CD4-positive, alpha-beta memory T cell (primary cell): ENCODE results near the gene DOK1. TPM values are rescaled to one million over a fixed set of nuclear protein-coding genes. Genes with fewer than 3 reads are reported as not detected.
A peak's percentile ranks its signal among the peaks of the same experiment; 100 is the strongest.

Experiments
- CTCF ChIA-PET: fragments of 350-600 bp; sonication (Branson Sonifier 250); formaldehyde crosslinking; loops from one replicate; lab custom pipeline; 2021; ENCODE audit warnings: inconsistent platforms; ENCODE audit not compliant: partially characterized antibody; lab: Charles Lee
- POLR2A ChIA-PET: fragments of 350-600 bp; sonication (Branson Sonifier 250); formaldehyde crosslinking; loops from one replicate; lab custom pipeline; 2021; ENCODE audit not compliant: partially characterized antibody; lab: Charles Lee
- DNase-seq, 5 donors: peaks; one replicate each; pipeline versions ENCODE4 v3.0.0 to v3.0.0-alpha.2; 2020 to 2022; ENCODE audit warnings: mixed read lengths in 1 of 5
- H3K27ac ChIP-seq: one replicate; pipeline ENCODE4 v1.7.0; 2013; ENCODE audit warnings: low read depth, low read length
- H3K27me3 ChIP-seq: 2 replicates; pipeline ENCODE4 v1.7.0; 2013; ENCODE audit warnings: mild to moderate bottlenecking, low read length, moderate library complexity; ENCODE audit not compliant: insufficient read depth
- H3K36me3 ChIP-seq: 2 replicates; pipeline ENCODE4 v1.7.0; 2013; ENCODE audit warnings: mild to moderate bottlenecking, low read length, moderate library complexity; ENCODE audit not compliant: insufficient read depth
- H3K4me1 ChIP-seq: 2 replicates; pipeline ENCODE4 v1.7.0; 2013; ENCODE audit warnings: mild to moderate bottlenecking, low read length, moderate library complexity; ENCODE audit not compliant: insufficient read depth
- H3K4me3 ChIP-seq, 2 donors: one replicate each; pipeline ENCODE4 v1.7.0; 2013; ENCODE audit warnings: low read length in 2 of 2, mild to moderate bottlenecking in 1 of 2
- H3K9me3 ChIP-seq, 2 donors: one replicate each; pipeline ENCODE4 v1.7.0; 2013; ENCODE audit warnings: low read length in 2 of 2, control low read depth in 1 of 2; ENCODE audit not compliant: control insufficient read depth in 1 of 2
- H3K27ac Mint-ChIP-seq, 7 donors: one replicate each; pipeline ENCODE4 v1.8.0; 2020 to 2021; ENCODE audit warnings: mixed read lengths in 7 of 7, mild to moderate bottlenecking in 6 of 7, inconsistent platforms in 3 of 7, moderate library complexity in 3 of 7
- H3K27me3 Mint-ChIP-seq, 2 donors: one replicate each; pipeline ENCODE4 v1.8.0; 2020 to 2021; ENCODE audit warnings: mixed read lengths in 2 of 2
- H3K36me3 Mint-ChIP-seq, 2 donors: one replicate each; pipeline ENCODE4 v1.8.0; 2020 to 2021; ENCODE audit warnings: mixed read lengths in 2 of 2, inconsistent platforms in 1 of 2, mild to moderate bottlenecking in 1 of 2
- H3K4me1 Mint-ChIP-seq, 4 donors: one replicate each; pipeline ENCODE4 v1.8.0; 2020 to 2021; ENCODE audit warnings: mixed read lengths in 4 of 4, mild to moderate bottlenecking in 1 of 4
- H3K4me3 Mint-ChIP-seq, 8 donors: one replicate each; pipeline ENCODE4 v1.8.0; 2020 to 2021; ENCODE audit warnings: mixed read lengths in 8 of 8, mild to moderate bottlenecking in 7 of 8, moderate library complexity in 6 of 8, inconsistent platforms in 3 of 8
- H3K9me3 Mint-ChIP-seq, 8 donors: one replicate each; pipeline ENCODE4 v1.8.0; 2020 to 2021; ENCODE audit warnings: mixed read lengths in 8 of 8, mild to moderate bottlenecking in 5 of 8, inconsistent platforms in 3 of 8, moderate library complexity in 1 of 8
- intact Hi-C: fragments of 100-400 bp; cut with micrococcal nuclease; formaldehyde crosslinking; loops from one replicate; pipeline ENCODE4 v1.15.1; 2023
- polyA plus RNA-seq, 2 donors: library from polyadenylated mRNA; unstranded; fragments of 300-500 nt; fragmentation: Illumina TruSeq; gene quantifications; one replicate each; pipeline ENCODE4 v1.2.3, GENCODE V29; 2021
- total RNA-seq, 2 experiments: library from RNA; stranded (reverse); gene quantifications; one replicate each; pipeline ENCODE4 v1.2.3, GENCODE V29; 2021

DOK1 gene
- total and polyA plus RNA-seq, 4 experiments from 2014 or later: 14.2 to 35.7 (median 30.8) TPM

DNA sequence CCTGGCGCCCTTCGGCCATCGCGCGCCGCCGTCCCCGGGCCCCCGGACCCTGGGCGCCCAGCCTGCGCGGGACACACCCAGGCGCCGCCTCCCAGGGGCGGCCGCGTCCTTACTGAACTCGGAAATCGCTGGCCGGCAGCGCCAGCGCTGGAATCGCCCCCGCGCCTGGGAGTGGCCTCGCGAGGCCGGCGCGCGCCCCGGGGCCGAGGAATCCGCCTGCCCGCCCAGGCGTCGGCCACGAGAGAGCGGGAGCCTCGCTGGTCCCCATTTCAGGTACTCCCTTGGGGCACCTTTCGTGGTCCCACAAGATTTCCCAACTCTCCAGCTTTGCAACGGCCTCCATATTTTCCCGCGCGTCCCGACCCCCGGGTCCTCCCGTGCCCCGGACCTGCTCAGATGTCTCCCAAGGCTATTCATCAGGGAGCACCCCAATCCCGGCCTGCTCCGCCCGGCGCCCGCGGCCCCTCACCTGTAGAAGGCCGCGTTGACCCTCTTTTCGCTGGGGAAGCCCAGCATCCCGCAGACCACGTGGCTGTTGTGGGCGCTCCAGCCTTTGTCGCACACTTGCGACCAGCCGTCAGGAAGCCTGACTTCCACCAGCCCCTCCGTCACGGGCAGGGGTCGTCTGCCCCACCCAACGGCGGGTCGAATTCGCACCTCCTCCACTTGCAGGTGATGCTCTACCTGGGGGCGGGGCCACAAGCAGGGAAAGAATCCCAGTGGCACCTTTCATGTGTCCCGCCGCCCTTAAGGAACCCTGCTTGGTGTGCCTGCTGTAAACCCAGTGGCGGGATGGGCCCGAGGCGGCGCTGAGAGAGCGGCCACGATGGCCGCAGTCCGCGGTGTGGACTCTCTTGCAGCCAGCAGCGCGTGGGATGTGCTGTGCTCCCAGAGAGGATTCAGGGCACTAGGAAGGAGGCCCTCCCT is 5.4 kb upstream of the DOK1 start:
- ChIA-PET POLR2A (no interaction called here), CTCF (interaction anchor here (1.0 kb wide), 1 partner anchor 16 kb away, joined by 3 read pairs; no protein-coding TSS in a partner anchor)
- Histone ChIP-seq H3K36me3 (no peaks in the 10 kb centered on the region), H3K9me3 (no peaks in the 10 kb centered on the region), H3K27me3 (peaks cover 30% of the 10 kb centered on the region), H3K4me1 (peaks cover 20% of the 10 kb centered on the region), H3K27ac (no peak overlapping the region), H3K4me3 (peak overlapping the region in 1 of 2 donors; percentile 20)
- Mint-ChIP-seq H3K27ac (no peak overlapping the region), H3K4me1 (peaks cover 7 to 22% (median 15%) of the 10 kb centered on the region in 4 donors), H3K27me3 (peaks cover 26 to 46% of the 10 kb centered on the region in 2 donors), H3K9me3 (no peaks in the 10 kb centered on the region), H3K4me3 (peak overlapping the region; percentile 38 to 82 (median 52)), H3K36me3 (peaks cover 0 to 2% of the 10 kb centered on the region in 2 donors)
- DNase-seq: no peak
- intact Hi-C loops: no loop called here

DNA sequence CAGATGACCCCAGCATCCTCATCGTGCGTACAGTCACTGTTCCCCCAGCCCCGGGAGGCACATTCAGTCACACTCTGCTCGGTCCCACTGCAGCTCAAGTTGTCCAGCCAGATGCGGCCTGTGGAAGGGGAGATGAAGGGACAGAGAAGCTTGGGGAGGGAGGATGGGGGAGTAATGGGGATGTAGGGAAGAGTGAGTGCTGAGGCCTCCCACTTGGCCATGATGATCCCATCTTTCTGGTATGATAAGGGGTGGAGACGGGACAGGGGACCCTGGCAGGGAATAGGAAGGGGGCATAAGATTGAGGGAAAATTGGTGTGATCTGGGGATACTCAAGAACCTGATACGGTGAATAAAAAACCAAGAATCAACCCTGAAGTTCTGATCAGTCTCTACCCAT is 4.3 kb upstream of the DOK1 start:
- Histone ChIP-seq H3K27ac (no peak overlapping the region), H3K27me3 (peaks cover 30% of the 10 kb centered on the region), H3K9me3 (no peaks in the 10 kb centered on the region), H3K4me1 (peaks cover 22% of the 10 kb centered on the region), H3K4me3 (no peak overlapping the region), H3K36me3 (no peaks in the 10 kb centered on the region)
- CTCF ChIA-PET: interaction anchor here (1.1 kb wide), 1 partner anchor 37 kb away, joined by 3 read pairs; no protein-coding TSS in a partner anchor
- Mint-ChIP-seq H3K4me3 (peak overlapping the region in 4 of 8 donors; percentile 15 to 47 (median 34)), H3K27me3 (peaks cover 26 to 39% of the 10 kb centered on the region in 2 donors), H3K36me3 (peaks cover 0 to 8% of the 10 kb centered on the region in 2 donors), H3K27ac (no peak overlapping the region), H3K4me1 (peaks cover 7 to 27% (median 16%) of the 10 kb centered on the region in 4 donors), H3K9me3 (peaks cover 0 to 2% (median 0%) of the 10 kb centered on the region in 8 donors)
- DNase-seq: no peak
- POLR2A ChIA-PET: no interaction called here
- intact Hi-C loops: loop anchor here (10.0 kb wide), 1 partner anchor 155 kb away; no protein-coding TSS in a partner anchor

DNA sequence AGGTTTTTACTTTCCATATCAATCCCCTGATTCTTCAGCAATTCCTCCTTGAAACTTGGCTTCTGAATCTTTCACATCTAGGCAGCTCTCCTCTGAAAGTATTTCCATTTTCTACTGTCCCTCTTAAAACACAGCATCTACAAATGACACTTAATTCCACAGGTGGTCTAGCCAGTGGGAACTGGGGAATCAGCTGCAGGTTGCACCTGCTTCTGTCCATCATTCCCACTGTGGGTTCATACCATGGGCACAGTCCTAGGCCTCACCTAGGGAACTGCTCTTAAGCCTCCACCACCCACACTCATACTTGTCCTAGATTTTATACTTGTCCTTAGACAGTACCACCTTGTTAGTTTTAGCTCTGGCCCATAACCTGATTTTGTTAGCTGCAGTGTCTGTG is 3.0 kb upstream of the DOK1 start:
- Histone ChIP-seq H3K9me3 (no peaks in the 10 kb centered on the region), H3K4me3 (no peak overlapping the region), H3K27me3 (peaks cover 30% of the 10 kb centered on the region), H3K4me1 (peaks cover 29% of the 10 kb centered on the region), H3K36me3 (no peaks in the 10 kb centered on the region), H3K27ac (no peak overlapping the region)
- no peak for DNase-seq
- ChIA-PET CTCF (no interaction called here), POLR2A (no interaction called here)
- Mint-ChIP-seq H3K36me3 (peaks cover 0 to 15% of the 10 kb centered on the region in 2 donors), H3K9me3 (peaks cover 0 to 2% (median 0%) of the 10 kb centered on the region in 8 donors), H3K4me1 (peaks cover 10 to 38% (median 25%) of the 10 kb centered on the region in 4 donors), H3K4me3 (peak overlapping the region in 1 of 8 donors; percentile 32), H3K27me3 (peaks cover 24 to 37% of the 10 kb centered on the region in 2 donors), H3K27ac (peak overlapping the region in 1 of 7 donors; percentile 0)
- intact Hi-C loops: loop anchor here (10.0 kb wide), 1 partner anchor 157 kb away; no protein-coding TSS in a partner anchor

DNA sequence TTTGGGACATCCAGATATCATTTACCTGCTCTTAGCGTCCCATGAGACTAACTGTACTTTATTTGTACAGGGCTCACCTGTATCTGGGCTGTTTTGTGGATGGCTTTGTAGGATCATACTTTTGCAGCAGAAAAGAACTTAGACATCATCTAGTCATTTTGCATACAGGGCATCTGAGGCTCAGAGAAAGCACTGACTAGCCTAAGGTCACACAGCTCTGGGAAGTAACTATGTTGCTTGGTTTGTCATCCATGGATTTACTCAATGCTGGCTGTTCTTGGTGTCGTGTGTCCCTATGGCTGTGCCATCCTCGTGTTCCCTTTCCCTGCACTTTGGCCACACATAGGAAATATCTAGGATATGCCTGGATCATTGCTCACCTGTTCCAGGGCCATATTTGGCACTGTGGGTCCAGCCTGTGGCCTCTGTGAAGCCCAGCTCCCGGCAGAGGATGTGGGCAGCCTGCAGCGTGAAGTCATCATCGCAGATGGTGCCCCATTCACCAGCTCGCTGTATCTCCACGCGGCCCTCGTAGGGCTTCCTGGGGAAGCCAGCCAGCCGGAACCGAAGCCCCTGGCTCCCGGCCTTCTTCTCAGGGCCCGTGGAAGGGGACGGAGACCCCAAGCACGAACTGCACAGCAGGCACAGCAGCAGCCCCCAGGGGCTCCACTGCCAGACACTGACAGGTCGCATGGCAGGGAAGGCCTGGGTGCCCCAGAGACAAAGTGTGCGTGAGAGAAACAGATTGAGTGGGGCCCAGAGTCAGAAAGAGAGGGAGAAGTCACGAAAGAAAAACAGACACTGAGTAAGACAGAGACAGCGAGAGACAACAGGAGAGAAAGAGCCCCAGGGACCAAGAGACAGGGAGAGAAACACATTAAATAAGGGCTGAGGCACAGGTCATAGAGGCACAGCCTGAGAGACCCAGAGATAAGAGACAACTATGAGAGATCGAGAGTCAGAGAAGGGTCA is 2.3 kb upstream of the DOK1 start:
- H3K36me3 Mint-ChIP-seq: peaks cover 0 to 20% of the 10 kb centered on the region in 2 donors
- no peak overlapping the region for H3K4me3 ChIP-seq
- ChIA-PET POLR2A (interaction anchor here (0.8 to 0.9 kb wide), 2 partner anchors 36 to 70 kb away, joined by 3 read pairs; partner anchors contain the start of genes CCDC142 and TTC31), CTCF (no interaction called here)
- peak overlapping the region in 7 of 8 donors; percentile 9 to 82 (median 67) for H3K4me3 Mint-ChIP-seq
- H3K27me3 Mint-ChIP-seq: peaks cover 23 to 35% of the 10 kb centered on the region in 2 donors
- H3K9me3 ChIP-seq: no peaks in the 10 kb centered on the region
- H3K27me3 ChIP-seq: peaks cover 28% of the 10 kb centered on the region
- H3K36me3 ChIP-seq: no peaks in the 10 kb centered on the region
- no peak overlapping the region for H3K27ac ChIP-seq
- intact Hi-C loops: loop anchor here (10.0 kb wide), 1 partner anchor 157 kb away; no protein-coding TSS in a partner anchor
- peak overlapping the region in 4 of 7 donors; percentile 21 to 90 (median 76) for H3K27ac Mint-ChIP-seq
- peaks cover 29% of the 10 kb centered on the region for H3K4me1 ChIP-seq
- H3K4me1 Mint-ChIP-seq: peaks cover 10 to 41% (median 26%) of the 10 kb centered on the region in 4 donors
- DNase-seq: no peak
- peaks cover 0 to 2% (median 0%) of the 10 kb centered on the region in 8 donors for H3K9me3 Mint-ChIP-seq

DNA sequence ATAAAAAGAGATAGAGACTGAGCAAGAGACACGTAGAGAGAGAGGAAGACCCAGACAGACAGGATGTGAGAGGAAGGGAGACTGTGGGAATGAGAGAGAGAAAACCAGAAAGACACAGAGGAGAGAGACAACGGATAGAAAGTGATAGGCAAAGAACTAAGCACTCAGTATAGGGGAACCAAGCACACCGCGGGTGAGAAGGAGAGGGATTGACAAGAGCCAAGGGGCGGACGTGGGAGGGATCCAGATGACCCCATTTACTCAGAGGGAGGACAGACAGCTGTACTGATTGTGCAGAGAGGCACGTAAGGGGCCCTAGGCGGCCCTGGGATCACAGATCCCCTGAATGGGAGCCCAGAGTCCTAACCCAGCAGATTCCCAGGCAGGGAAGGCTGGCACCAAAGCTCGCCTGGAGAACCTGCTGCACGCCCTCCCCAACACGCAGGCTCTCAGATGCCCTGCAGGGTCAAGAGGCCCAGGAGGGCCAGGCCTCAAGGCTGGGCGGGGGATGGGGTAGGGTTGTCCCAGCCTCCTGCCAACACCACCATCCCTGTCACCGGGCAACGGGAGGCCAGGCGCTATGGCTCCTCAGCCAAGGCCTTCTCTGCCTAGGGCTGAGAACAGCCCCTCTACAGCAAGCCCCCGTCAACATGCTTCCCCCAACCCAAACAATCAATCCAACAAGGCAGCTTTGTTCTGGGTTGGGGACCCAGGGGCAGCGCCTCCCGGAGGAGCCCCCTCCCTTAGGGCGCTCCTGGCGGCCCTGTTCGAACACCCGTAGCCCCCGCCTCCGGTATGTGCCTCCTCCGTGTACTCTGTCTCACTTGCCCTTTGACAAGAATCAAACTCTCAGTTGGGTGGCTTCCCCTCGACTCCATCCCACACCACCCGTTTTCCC is 1.4 kb upstream of the DOK1 start:
- CTCF ChIA-PET: no interaction called here
- H3K27me3 Mint-ChIP-seq: peaks cover 15 to 29% of the 10 kb centered on the region in 2 donors
- peaks cover 0 to 20% of the 10 kb centered on the region in 2 donors for H3K36me3 Mint-ChIP-seq

More for the DNA sequence above, 1.4 kb upstream of the DOK1 start:
- Mint-ChIP-seq H3K4me3 (peak overlapping the region; percentile 70 to 87 (median 78)), H3K27ac (peak overlapping the region; percentile 70 to 92 (median 79)), H3K4me1 (peaks cover 10 to 40% (median 24%) of the 10 kb centered on the region in 4 donors), H3K9me3 (peaks cover 0 to 2% (median 0%) of the 10 kb centered on the region in 8 donors)
- DNase-seq: no peak
- intact Hi-C loops: loop anchor here (10.0 kb wide), 1 partner anchor 158 kb away; no protein-coding TSS in a partner anchor
- Histone ChIP-seq H3K4me3 (no peak overlapping the region), H3K36me3 (no peaks in the 10 kb centered on the region), H3K9me3 (no peaks in the 10 kb centered on the region), H3K4me1 (peaks cover 29% of the 10 kb centered on the region), H3K27ac (no peak overlapping the region), H3K27me3 (peaks cover 22% of the 10 kb centered on the region)
- POLR2A ChIA-PET: interaction anchor here (0.8 to 1.3 kb wide), 4 partner anchors 37 to 161 kb away, joined by 3 to 4 read pairs (median 3); partner anchors contain the start of genes CCDC142 and TTC31
